SK-N-MC (cell line): Measurements from ENCODE around the gene CADPS2.

Source experiments
- EZH2 ChIP-seq: fragments of 200-600 bp; sonication (generic); IDR thresholded peaks from one replicate; pipeline ENCODE4 v1.6.1; 2017; ENCODE audit warnings: antibody characterized with exemption
- FOXP2 ChIP-seq: optimal IDR thresholded peaks from 2 replicates; pipeline ENCODE3; 2011; ENCODE audit warnings: mild to moderate bottlenecking, moderate library complexity; ENCODE audit not compliant: insufficient read depth; ENCODE audit errors: extremely low read length, control extremely low read depth
- POLR2AphosphoS5 ChIP-seq: IDR thresholded peaks from 2 replicates; pipeline ENCODE4 v1.6.1; 2012; ENCODE audit warnings: mild to moderate bottlenecking, low read depth, low read length, borderline replicate concordance

GRCh38 chr7:122327969-122328368 lies 558.3 kb downstream of the CADPS2 start:
- TF ChIP-seq EZH2 (no peak), POLR2AphosphoS5 (no peak), FOXP2 (no peak)
